Hepatocyte (in vitro differentiated cells): ENCODE data around the gene BICDL2. TPM values are rescaled to one million over a fixed set of nuclear protein-coding genes. Genes with fewer than 3 reads are reported as not detected.

ENCODE experiments used
- DNase-seq: peaks from one replicate; pipeline ENCODE4 v3.0.0-alpha.2; 2016; ENCODE audit warnings: low spot score
- H2AFZ ChIP-seq: fragments of 200-600 bp; sonication (generic); 2 replicates; pipeline ENCODE4 v1.6.0; 2016; ENCODE audit warnings: antibody characterized with exemption, mild to moderate bottlenecking
- H3K27ac ChIP-seq: fragments of 200-600 bp; sonication (generic); 2 replicates; pipeline ENCODE4 v1.5.1; 2016; ENCODE audit warnings: mild to moderate bottlenecking
- H3K27me3 ChIP-seq: fragments of 200-600 bp; sonication (generic); 2 replicates; pipeline ENCODE4 v1.6.1; 2016
- H3K36me3 ChIP-seq: fragments of 200-600 bp; sonication (generic); replicated peaks from 2 replicates; pipeline ENCODE4 v1.5.1; 2016; ENCODE audit warnings: low read depth; ENCODE audit not compliant: insufficient read depth
- H3K4me1 ChIP-seq: fragments of 200-600 bp; sonication (generic); 2 replicates; pipeline ENCODE4 v1.5.1; 2016; ENCODE audit warnings: mild to moderate bottlenecking, moderate library complexity; ENCODE audit not compliant: insufficient read depth
- H3K4me2 ChIP-seq: fragments of 200-600 bp; sonication (generic); 2 replicates; pipeline ENCODE4 v1.6.0; 2016
- H3K4me3 ChIP-seq: fragments of 200-600 bp; sonication (generic); 2 replicates; pipeline ENCODE4 v1.5.1; 2016; ENCODE audit warnings: mild to moderate bottlenecking
- H3K79me2 ChIP-seq: fragments of 200-600 bp; sonication (generic); 2 replicates; pipeline ENCODE4 v1.6.0; 2017; ENCODE audit warnings: mild to moderate bottlenecking
- H3K9me2 ChIP-seq: fragments of 200-600 bp; sonication (generic); replicated peaks from 2 replicates; pipeline ENCODE4 v1.6.0; 2017; ENCODE audit warnings: mild to moderate bottlenecking; ENCODE audit not compliant: insufficient read depth
- H3K9me3 ChIP-seq: fragments of 200-600 bp; sonication (generic); 2 replicates; pipeline ENCODE4 v1.5.1; 2016; ENCODE audit warnings: low read depth, mild to moderate bottlenecking
- H4K20me1 ChIP-seq: fragments of 200-600 bp; sonication (generic); 2 replicates; pipeline ENCODE4 v1.6.0; 2016; ENCODE audit warnings: mild to moderate bottlenecking; ENCODE audit not compliant: insufficient read depth, poor library complexity, severe bottlenecking
- CTCF ChIP-seq: fragments of 200-600 bp; sonication (generic); IDR thresholded peaks from 2 replicates; pipeline ENCODE4 v1.5.1; 2016; ENCODE audit warnings: antibody characterized with exemption, mild to moderate bottlenecking; ENCODE audit not compliant: poor library complexity
- EZH2 ChIP-seq: fragments of 200-600 bp; sonication (generic); IDR thresholded peaks from 2 replicates; pipeline ENCODE4 v1.6.1; 2016; ENCODE audit warnings: antibody characterized with exemption, mild to moderate bottlenecking, borderline replicate concordance
- EZH2phosphoT487 ChIP-seq: fragments of 200-600 bp; sonication (generic); IDR thresholded peaks from one replicate; pipeline ENCODE4 v1.6.1; 2018; ENCODE audit warnings: antibody characterized with exemption, mild to moderate bottlenecking, low read depth, moderate library complexity; ENCODE audit not compliant: unreplicated experiment, severe bottlenecking
- WGBS: methylation state at CpG from one replicate; pipeline ENCODE4 v1.1.6; 2016; ENCODE audit warnings: low lambda C conversion rate; ENCODE audit errors: missing lambda C conversion rate; 5-methylcytosine and 5-hydroxymethylcytosine counted together
- polyA plus RNA-seq: library from polyadenylated mRNA; unstranded; fragments of >200 nt; fragmentation: Nextera tagmentation; extraction: Ambion mirVana; gene quantifications from 2 replicates; pipeline ENCODE4 v1.2.1, GENCODE V29; 2016
- total RNA-seq: library from RNA; depleted of rRNA; stranded (reverse); fragments of >200 nt; gene quantifications from 2 replicates; pipeline ENCODE4 v1.2.3, GENCODE V29; 2014

BICDL2 gene
- total and polyA plus RNA-seq, 2 experiments from 2014 or later, result 12.3 to 12.8 TPM

GRCh38 chr16:2996298-2996697, 40.4 kb downstream of the BICDL2 start:
- no peak overlapping the region for H3K4me3 ChIP-seq
- no peaks in the 10 kb centered on the region for H3K9me3 ChIP-seq
- H3K27me3 ChIP-seq, result no peaks in the 10 kb centered on the region
- H3K4me1 ChIP-seq, result no peaks in the 10 kb centered on the region
- no peak overlapping the region for H2AFZ ChIP-seq
- no peaks in the 10 kb centered on the region for H4K20me1 ChIP-seq
- H3K79me2 ChIP-seq, result no peaks in the 10 kb centered on the region
- H3K9me2 ChIP-seq, result no peaks in the 10 kb centered on the region
- no peaks in the 10 kb centered on the region for H3K36me3 ChIP-seq
- WGBS, result 70% methylated on average over 3 of the region's 13 CpGs
- no peak overlapping the region for H3K27ac ChIP-seq
- no peak overlapping the region for H3K4me2 ChIP-seq
- DNase-seq, result no peak
- no peak for TF ChIP-seq EZH2

GRCh38 chr16:2992383-2993081, 44.2 kb downstream of the BICDL2 start:
- no peak for TF ChIP-seq CTCF
- Histone ChIP-seq H3K27me3 (no peaks in the 10 kb centered on the region), H3K9me2 (no peaks in the 10 kb centered on the region), H3K36me3 (no peaks in the 10 kb centered on the region), H3K4me2 (no peak overlapping the region), H3K79me2 (no peaks in the 10 kb centered on the region), H2AFZ (no peak overlapping the region), H3K9me3 (no peaks in the 10 kb centered on the region), H3K4me1 (peaks cover 6% of the 10 kb centered on the region), H4K20me1 (no peaks in the 10 kb centered on the region), H3K27ac (no peak overlapping the region), H3K4me3 (no peak overlapping the region)
- 92% methylated on average over 13 of the region's 14 CpGs for WGBS
- no peak for DNase-seq

GRCh38 chr16:2991566-2992261, 45.0 kb downstream of the BICDL2 start:
- Histone ChIP-seq H4K20me1 (no peaks in the 10 kb centered on the region), H3K4me1 (peaks cover 6% of the 10 kb centered on the region), H3K27me3 (no peaks in the 10 kb centered on the region), H3K9me3 (no peaks in the 10 kb centered on the region), H2AFZ (no peak overlapping the region), H3K79me2 (no peaks in the 10 kb centered on the region), H3K4me3 (no peak overlapping the region), H3K9me2 (no peaks in the 10 kb centered on the region), H3K4me2 (no peak overlapping the region), H3K36me3 (no peaks in the 10 kb centered on the region), H3K27ac (no peak overlapping the region)
- no peak for DNase-seq
- TF ChIP-seq CTCF, result no peak
- no peak for TF ChIP-seq EZH2
- no peak for TF ChIP-seq EZH2phosphoT487
- WGBS, result 98% methylated on average over 12 of the region's 12 CpGs

GRCh38 chr16:2990891-2991290, 45.9 kb downstream of the BICDL2 start:
- Histone ChIP-seq H4K20me1 (no peaks in the 10 kb centered on the region), H3K79me2 (no peaks in the 10 kb centered on the region)
- 59% methylated on average over 10 of the region's 10 CpGs for WGBS

More at GRCh38 chr16:2990891-2991290, 45.9 kb downstream of the BICDL2 start:
- Histone ChIP-seq H2AFZ (no peak overlapping the region), H3K9me3 (no peaks in the 10 kb centered on the region), H3K27me3 (no peaks in the 10 kb centered on the region), H3K4me3 (no peak overlapping the region), H3K36me3 (no peaks in the 10 kb centered on the region), H3K4me2 (no peak overlapping the region), H3K27ac (no peak overlapping the region), H3K4me1 (peaks cover 6% of the 10 kb centered on the region), H3K9me2 (no peaks in the 10 kb centered on the region)
- no peak for DNase-seq
- TF ChIP-seq EZH2phosphoT487 (no peak), CTCF (no peak), EZH2 (no peak)
